ENCODE data around the gene RGMA. TPM values are rescaled to one million over a fixed set of nuclear protein-coding genes. Genes with fewer than 3 reads are reported as not detected.
"Not testable (repeated sequence)": the region's sequence is repeated elsewhere in the genome, so short reads cannot be mapped to it uniquely, and the experiment has no call there.

RGMA gene
- total RNA-seq, 1 donor from 2014 or later, result 36.2 TPM

- DNase-seq, result no peak
Measured at GRCh38 chr15:93048426-93048721, 40.6 kb downstream of the RGMA start.

GRCh38 chr15:93047621-93048425 lies 41.2 kb downstream of the RGMA start:
- no peak for DNase-seq

- DNase-seq, result no peak
Measured at GRCh38 chr15:93046721-93047120, 42.3 kb downstream of the RGMA start.

- no peak for DNase-seq
Measured at GRCh38 chr15:93046120-93046519, 42.9 kb downstream of the RGMA start.

GRCh38 chr15:93045191-93045785 lies 43.7 kb downstream of the RGMA start:
- DNase-seq, result no peak

- DNase-seq, result no peak
Measured at GRCh38 chr15:93044301-93045190, 44.5 kb downstream of the RGMA start.

GRCh38 chr15:93043621-93044300 lies 45.2 kb downstream of the RGMA start:
- no peak for DNase-seq

- DNase-seq, result peak; percentile 36
Measured at GRCh38 chr15:93042691-93043378, 46.2 kb downstream of the RGMA start.

GRCh38 chr15:93042211-93042610 lies 46.8 kb downstream of the RGMA start:
- no peak for DNase-seq

- no peak for DNase-seq
Measured at GRCh38 chr15:93041159-93041547, 47.9 kb downstream of the RGMA start.

- DNase-seq, result no peak
Measured at GRCh38 chr15:93040288-93041158, 48.5 kb downstream of the RGMA start.

GRCh38 chr15:93039562-93040287 lies 49.3 kb downstream of the RGMA start:
- not testable (repeated sequence) for DNase-seq

GRCh38 chr15:93037820-93038705 lies 50.9 kb downstream of the RGMA start:
- DNase-seq, result no peak

GRCh38 chr15:93036951-93037819 lies 51.8 kb downstream of the RGMA start:
- peak; percentile 95 for DNase-seq

GRCh38 chr15:93035953-93036810 lies 52.8 kb downstream of the RGMA start:
- peak; percentile 73 for DNase-seq

GRCh38 chr15:93035092-93035915 lies 53.7 kb downstream of the RGMA start:
- no peak for DNase-seq

Measured in tongue (tissue), 2 donors.